Keratinocyte (primary cell): ENCODE results near the gene STK24. TPM values are rescaled to one million over a fixed set of nuclear protein-coding genes. Genes with fewer than 3 reads are reported as not detected.

ENCODE experiments used
- DNase-seq: peaks from one replicate; pipeline ENCODE4 v3.0.0-alpha.2; 2011; ENCODE audit warnings: low read depth, missing footprints, low spot score
- FAIRE-seq: peaks from 2 replicates; lab custom pipeline; 2011; peaks lifted over from hg19 to GRCh38; lab: Jason Lieb, UNC
- H2AFZ ChIP-seq: 2 replicates; pipeline ENCODE4 v1.6.0; 2012; ENCODE audit warnings: low read length, control low read depth, inconsistent platforms; ENCODE audit not compliant: control insufficient read depth
- H3K27ac ChIP-seq: 2 replicates; pipeline ENCODE4 v1.5.1; 2011; ENCODE audit warnings: low read length; ENCODE audit not compliant: control insufficient read depth, insufficient read depth
- H3K27me3 ChIP-seq: 3 replicates; pipeline ENCODE4 v1.6.0; 2011; ENCODE audit warnings: low read length; ENCODE audit not compliant: control insufficient read depth, insufficient read depth; ENCODE audit errors: extremely low read depth
- H3K36me3 ChIP-seq, 2 experiments: 2 replicates in 1 of 2; 3 replicates in 1 of 2; pipeline ENCODE4 v1.5.1; 2011; ENCODE audit warnings: low read length in 2 of 2, mild to moderate bottlenecking in 1 of 2; ENCODE audit not compliant: control insufficient read depth in 2 of 2, insufficient read depth in 2 of 2; ENCODE audit errors: extremely low read depth in 1 of 2
- H3K4me1 ChIP-seq: 3 replicates; pipeline ENCODE4 v1.5.1; 2011; ENCODE audit warnings: low read length; ENCODE audit not compliant: control insufficient read depth, insufficient read depth; ENCODE audit errors: extremely low read depth
- H3K4me2 ChIP-seq: 3 replicates; pipeline ENCODE4 v1.6.0; 2011; ENCODE audit warnings: low read depth, low read length; ENCODE audit not compliant: control insufficient read depth, insufficient read depth; ENCODE audit errors: extremely low read depth
- H3K4me3 ChIP-seq, 3 experiments: fragments of 200-600 bp in 1 of 3; sonication (generic) in 1 of 3; 2 replicates in 2 of 3; 3 replicates in 1 of 3; pipeline ENCODE4 v1.5.1; 2011 to 2016; ENCODE audit warnings: low read length in 3 of 3, mild to moderate bottlenecking in 3 of 3, control low read depth in 2 of 3, inconsistent platforms in 1 of 3, low read depth in 1 of 3, mixed read lengths in 1 of 3, mixed run types in 1 of 3, moderate library complexity in 1 of 3; ENCODE audit not compliant: control insufficient read depth in 2 of 3, insufficient read depth in 2 of 3; ENCODE audit errors: extremely low read depth in 1 of 3
- H3K79me2 ChIP-seq: 2 replicates; pipeline ENCODE4 v1.6.0; 2012; ENCODE audit warnings: low read length; ENCODE audit not compliant: control insufficient read depth, insufficient read depth
- H3K9ac ChIP-seq: 3 replicates; pipeline ENCODE4 v1.6.0; 2011; ENCODE audit warnings: low read length; ENCODE audit not compliant: control insufficient read depth, insufficient read depth; ENCODE audit errors: extremely low read depth
- H3K9me1 ChIP-seq: 3 replicates; pipeline ENCODE4 v1.6.0; 2011; ENCODE audit warnings: low read length; ENCODE audit not compliant: control insufficient read depth, insufficient read depth; ENCODE audit errors: extremely low read depth
- H3K9me3 ChIP-seq: 2 replicates; pipeline ENCODE4 v1.5.1; 2012; ENCODE audit warnings: low read depth, low read length; ENCODE audit not compliant: control insufficient read depth
- H4K20me1 ChIP-seq: 3 replicates; pipeline ENCODE4 v1.6.0; 2011; ENCODE audit warnings: low read length; ENCODE audit not compliant: control insufficient read depth, insufficient read depth; ENCODE audit errors: extremely low read depth
- EZH2 ChIP-seq: IDR thresholded peaks from one replicate; pipeline ENCODE4 v1.6.1; 2012; ENCODE audit warnings: inconsistent platforms, mild to moderate bottlenecking, low read length, moderate library complexity
- dilution Hi-C: fragments of 300-500 bp; cut with MboI; formaldehyde crosslinking; loops from one replicate; pipeline ENCODE4 v1.7.0; 2020; ENCODE audit warnings: low sequenced_read_pairs; ENCODE audit not compliant: extremely low pct_ligation_motif_present
- polyA plus RNA-seq, 5 experiments: library from polyadenylated mRNA; depleted of rRNA in 3 of 5; stranded (reverse) in 3 of 5; stranded (forward) in 1 of 5; unstranded in 1 of 5; fragments of >200 nt; gene quantifications; 1 replicate in 1 of 5; 2 replicates in 3 of 5; 3 replicates in 1 of 5; pipeline versions ENCODE4 v1.2.1 to v1.2.3, GENCODE V29; 2011 to 2012; ENCODE audit warnings: missing spikeins in 2 of 5, low read depth in 1 of 5, low replicate concordance in 1 of 5
- TF ChIP-seq, protein P1 (sequence below), 3 experiments: IDR thresholded peaks in 1 of 3; conservative IDR thresholded peaks in 1 of 3; optimal IDR thresholded peaks in 1 of 3; 2 replicates in 2 of 3; 3 replicates in 1 of 3; pipeline versions ENCODE3 to v1.5.1; 2011; ENCODE audit warnings: low read length in 3 of 3, mild to moderate bottlenecking in 3 of 3, moderate library complexity in 2 of 3, control low read depth in 1 of 3, inconsistent platforms in 1 of 3; ENCODE audit not compliant: insufficient read depth in 2 of 3; ENCODE audit errors: extremely low read depth in 1 of 3

Gene STK24
- polyA plus RNA-seq, 1 donor (not counting 4 experiments of a cell fraction or from before 2014, with no cell fraction given) = 81.6 TPM

GRCh38 chr13:98419786-98420553 lies 156.9 kb downstream of the STK24 start:
- no peaks in the 10 kb centered on the region for H3K79me2 ChIP-seq
- H3K36me3 ChIP-seq = no peaks in the 10 kb centered on the region
- dilution Hi-C loops = no loop called here
- DNase-seq (no peak), FAIRE-seq (no peak)
- no peak overlapping the region for H3K4me2 ChIP-seq
- H3K27me3 ChIP-seq = no peaks in the 10 kb centered on the region
- no peak overlapping the region for H3K4me3 ChIP-seq
- H3K27ac ChIP-seq = no peak overlapping the region
- no peaks in the 10 kb centered on the region for H3K4me1 ChIP-seq
- no peak overlapping the region for H3K9ac ChIP-seq
- TF ChIP-seq EZH2 = no peak
- TF ChIP-seq, protein P1, sequence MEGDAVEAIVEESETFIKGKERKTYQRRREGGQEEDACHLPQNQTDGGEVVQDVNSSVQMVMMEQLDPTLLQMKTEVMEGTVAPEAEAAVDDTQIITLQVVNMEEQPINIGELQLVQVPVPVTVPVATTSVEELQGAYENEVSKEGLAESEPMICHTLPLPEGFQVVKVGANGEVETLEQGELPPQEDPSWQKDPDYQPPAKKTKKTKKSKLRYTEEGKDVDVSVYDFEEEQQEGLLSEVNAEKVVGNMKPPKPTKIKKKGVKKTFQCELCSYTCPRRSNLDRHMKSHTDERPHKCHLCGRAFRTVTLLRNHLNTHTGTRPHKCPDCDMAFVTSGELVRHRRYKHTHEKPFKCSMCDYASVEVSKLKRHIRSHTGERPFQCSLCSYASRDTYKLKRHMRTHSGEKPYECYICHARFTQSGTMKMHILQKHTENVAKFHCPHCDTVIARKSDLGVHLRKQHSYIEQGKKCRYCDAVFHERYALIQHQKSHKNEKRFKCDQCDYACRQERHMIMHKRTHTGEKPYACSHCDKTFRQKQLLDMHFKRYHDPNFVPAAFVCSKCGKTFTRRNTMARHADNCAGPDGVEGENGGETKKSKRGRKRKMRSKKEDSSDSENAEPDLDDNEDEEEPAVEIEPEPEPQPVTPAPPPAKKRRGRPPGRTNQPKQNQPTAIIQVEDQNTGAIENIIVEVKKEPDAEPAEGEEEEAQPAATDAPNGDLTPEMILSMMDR (optimal IDR thresholded peaks at IDR 0.05 in 1 of 3, IDR thresholded peaks at IDR 0.05 in 1 of 3, conservative IDR thresholded peaks at IDR 0.05 in 1 of 3; ENCODE audit: extremely low read depth in 1 of 3, insufficient read depth in 2 of 3, low read length in 3 of 3) = no peak
- no peak overlapping the region for H2AFZ ChIP-seq
- H4K20me1 ChIP-seq = no peaks in the 10 kb centered on the region
- H3K9me3 ChIP-seq = peaks cover 2% of the 10 kb centered on the region
- no peaks in the 10 kb centered on the region for H3K9me1 ChIP-seq

DNA sequence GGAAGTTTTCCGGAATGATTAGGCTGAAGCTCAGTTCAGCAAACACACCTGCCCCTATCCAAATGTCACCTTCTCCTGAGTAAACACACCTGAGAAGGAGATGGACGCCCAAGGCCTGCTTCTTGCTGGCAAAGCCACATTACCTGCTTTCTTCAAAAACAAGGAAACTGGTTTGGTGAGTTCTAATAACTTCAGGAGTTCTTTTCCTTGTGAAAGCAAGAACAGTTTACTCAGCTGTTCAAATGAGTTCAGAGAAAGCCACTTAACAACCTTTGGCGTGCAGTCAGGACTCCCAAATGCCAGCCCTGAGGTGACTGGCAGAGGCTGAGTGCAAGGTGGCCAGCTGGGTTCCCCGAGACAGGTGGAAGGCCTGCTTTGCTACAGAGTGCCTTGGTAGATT lies 160.5 kb downstream of the STK24 start:
- Histone ChIP-seq H4K20me1 (no peaks in the 10 kb centered on the region), H3K4me2 (no peak overlapping the region), H3K4me1 (no peaks in the 10 kb centered on the region), H3K36me3 (no peaks in the 10 kb centered on the region), H2AFZ (no peak overlapping the region), H3K79me2 (no peaks in the 10 kb centered on the region), H3K9me1 (no peaks in the 10 kb centered on the region), H3K9ac (no peak overlapping the region), H3K4me3 (no peak overlapping the region), H3K9me3 (peaks cover 2% of the 10 kb centered on the region), H3K27me3 (no peaks in the 10 kb centered on the region), H3K27ac (no peak overlapping the region)
- TF ChIP-seq, protein P1 (optimal IDR thresholded peaks at IDR 0.05 in 1 of 3, IDR thresholded peaks at IDR 0.05 in 1 of 3, conservative IDR thresholded peaks at IDR 0.05 in 1 of 3; ENCODE audit: extremely low read depth in 1 of 3, insufficient read depth in 2 of 3, low read length in 3 of 3) = no peak
- TF ChIP-seq EZH2 = no peak
- DNase-seq (no peak), FAIRE-seq (no peak)
- dilution Hi-C loops = no loop called here
